NCI-H2171 (cell line): ENCODE measurements around the gene PALM3.

ENCODE experiments used
- DNase-seq: peaks from one replicate; lab custom pipeline; 2025; lab: John Stamatoyannopoulos, UW

PALM3 gene

GRCh38 chr19:14089662-14090508 is 28.0 kb upstream of the PALM3 start:
- DNase-seq, result peak; percentile 56

- DNase-seq, result peak; percentile 14
These were observed 27.5 kb upstream of the PALM3 start for GRCh38 chr19:14089412-14089661.

- no peak for DNase-seq
These were observed 26.9 kb upstream of the PALM3 start for GRCh38 chr19:14088634-14089411.

- no peak for DNase-seq
These were observed 24.2 kb upstream of the PALM3 start for GRCh38 chr19:14086098-14086497.

GRCh38 chr19:14085309-14085995 is 23.6 kb upstream of the PALM3 start, which contains the start of gene C19orf67:
TSS of gene C19orf67 (minus strand) at chr19:14085783. CDS start at chr19:14085627, 156 bp downstream.
- DNase-seq, result no peak

GRCh38 chr19:14082675-14082960 is 20.7 kb upstream of the PALM3 start:
- DNase-seq, result no peak

GRCh38 chr19:14081797-14082674 is 20.2 kb upstream of the PALM3 start:
- no peak for DNase-seq

- DNase-seq, result peak; percentile 99
These were observed 19.3 kb upstream of the PALM3 start for GRCh38 chr19:14080887-14081796.

- no peak for DNase-seq
These were observed 16.5 kb upstream of the PALM3 start for GRCh38 chr19:14078411-14078810.

- no peak for DNase-seq
These were observed 12.3 kb upstream of the PALM3 start for GRCh38 chr19:14073925-14074838.

- peak; percentile 80 for DNase-seq
These were observed 11.5 kb upstream of the PALM3 start for GRCh38 chr19:14073261-14073924.

- DNase-seq, result peak; percentile 49
These were observed 10.8 kb upstream of the PALM3 start, which contains the start of gene MISP3 for GRCh38 chr19:14072535-14073260. TSS of gene MISP3 (plus strand) at chr19:14072786. CDS start at chr19:14073310, 524 bp downstream.

- no peak for DNase-seq
These were observed 8.6 kb upstream of the PALM3 start for GRCh38 chr19:14070268-14071050.

- no peak for DNase-seq
These were observed 4.3 kb upstream of the PALM3 start for GRCh38 chr19:14066134-14066533.

- DNase-seq, result no peak
These were observed 1.2 kb upstream of the PALM3 start for GRCh38 chr19:14063105-14063504.

- DNase-seq, result no peak
These were observed 631 bp upstream of the PALM3 start for GRCh38 chr19:14062558-14062855.

GRCh38 chr19:14061081-14061749 is 661 bp downstream of the PALM3 start:
- no peak for DNase-seq
